Ammon's horn (tissue), 1 donor: ENCODE measurements around the gene ARHGAP22.
"Not testable (repeated sequence)": the region's sequence is repeated elsewhere in the genome, so short reads cannot be mapped to it uniquely, and the experiment has no call there.

Experiments used
- DNase-seq: peaks from one replicate; pipeline ENCODE4 v3.0.0-alpha.2; 2016; ENCODE audit warnings: low spot score

Gene ARHGAP22

DNA sequence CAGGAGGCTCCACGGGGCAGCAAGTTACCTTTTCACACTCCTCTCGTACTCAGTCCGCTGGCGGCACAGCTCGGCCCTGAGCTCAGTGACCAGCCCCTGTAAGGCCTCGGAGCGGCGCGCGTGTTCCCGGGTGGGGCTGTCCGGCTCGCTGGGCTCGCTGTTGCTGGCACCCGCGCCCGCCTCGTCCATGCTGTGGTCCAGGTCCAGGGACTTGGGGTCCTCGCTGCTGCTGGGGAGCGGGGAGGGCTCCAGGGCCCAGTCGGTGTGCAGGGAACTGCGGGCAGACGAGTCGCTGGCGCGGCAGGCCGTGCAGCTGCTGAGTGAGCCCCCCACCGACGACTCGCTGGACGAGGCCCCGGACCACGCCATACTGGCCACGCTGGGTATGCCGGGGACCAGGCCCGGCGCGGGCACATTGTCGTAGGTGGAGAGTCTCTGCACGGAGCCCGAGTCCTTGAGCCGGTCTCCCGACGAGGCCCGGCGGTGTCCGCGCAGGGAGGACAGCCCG is 154.6 kb downstream of the ARHGAP22 start:
- no peak for DNase-seq

DNA sequence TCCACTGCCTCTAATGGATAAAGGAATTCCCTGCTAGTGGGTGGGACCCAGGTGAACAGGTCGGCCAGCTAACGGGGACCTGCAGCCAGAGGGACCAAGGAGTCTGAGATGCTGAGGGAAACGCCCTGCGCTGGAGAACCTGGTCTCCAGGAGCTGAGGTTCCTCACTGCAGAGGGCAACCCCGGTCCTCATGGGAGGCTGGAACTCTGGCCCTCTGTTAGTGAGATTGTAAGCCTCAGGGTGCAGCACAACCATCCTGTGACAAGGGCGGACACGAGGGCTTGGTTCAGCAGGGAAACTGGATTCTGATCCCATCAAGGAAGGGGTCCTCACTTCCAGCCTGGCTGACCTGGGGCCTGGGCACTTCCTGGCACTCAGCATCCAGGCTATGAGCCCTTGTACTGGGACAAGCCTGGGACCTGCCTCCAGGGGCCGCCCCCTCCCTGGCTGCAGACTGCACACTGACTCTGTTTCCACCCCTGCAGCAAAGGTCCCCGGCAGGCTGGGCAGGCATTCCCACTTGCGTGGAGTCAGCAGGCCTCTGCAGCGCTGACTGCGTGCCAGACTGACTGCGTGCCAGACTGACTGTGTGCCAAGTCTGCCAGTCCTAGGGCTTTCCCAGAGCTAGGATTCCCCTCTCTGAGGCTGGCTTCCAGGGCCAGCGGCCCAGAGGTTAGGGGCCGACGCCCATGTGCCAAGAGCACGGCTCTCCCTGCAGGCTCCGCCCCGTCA is 155.2 kb downstream of the ARHGAP22 start:
- peak; percentile 63 for DNase-seq

DNA sequence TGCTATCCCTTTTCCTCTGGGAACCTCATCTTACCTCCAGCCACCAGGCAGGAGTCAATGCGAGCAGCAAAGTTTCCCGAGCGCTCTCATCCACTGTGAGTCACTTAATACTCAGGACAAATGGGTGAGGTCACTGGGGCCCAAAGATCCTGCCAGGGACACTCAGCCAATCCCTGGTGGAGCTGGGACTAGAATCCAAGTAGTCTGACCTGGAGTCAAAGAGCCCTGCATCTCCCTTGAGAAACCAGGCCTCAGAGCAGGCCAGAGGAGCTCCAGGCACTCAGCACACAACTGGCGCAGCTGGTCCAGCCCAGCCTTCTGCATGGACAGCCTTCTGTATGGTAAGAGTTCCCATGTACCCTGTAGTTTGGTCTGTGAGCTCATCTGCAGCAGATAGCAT is 156.1 kb downstream of the ARHGAP22 start:
- DNase-seq = peak; percentile 0

DNA sequence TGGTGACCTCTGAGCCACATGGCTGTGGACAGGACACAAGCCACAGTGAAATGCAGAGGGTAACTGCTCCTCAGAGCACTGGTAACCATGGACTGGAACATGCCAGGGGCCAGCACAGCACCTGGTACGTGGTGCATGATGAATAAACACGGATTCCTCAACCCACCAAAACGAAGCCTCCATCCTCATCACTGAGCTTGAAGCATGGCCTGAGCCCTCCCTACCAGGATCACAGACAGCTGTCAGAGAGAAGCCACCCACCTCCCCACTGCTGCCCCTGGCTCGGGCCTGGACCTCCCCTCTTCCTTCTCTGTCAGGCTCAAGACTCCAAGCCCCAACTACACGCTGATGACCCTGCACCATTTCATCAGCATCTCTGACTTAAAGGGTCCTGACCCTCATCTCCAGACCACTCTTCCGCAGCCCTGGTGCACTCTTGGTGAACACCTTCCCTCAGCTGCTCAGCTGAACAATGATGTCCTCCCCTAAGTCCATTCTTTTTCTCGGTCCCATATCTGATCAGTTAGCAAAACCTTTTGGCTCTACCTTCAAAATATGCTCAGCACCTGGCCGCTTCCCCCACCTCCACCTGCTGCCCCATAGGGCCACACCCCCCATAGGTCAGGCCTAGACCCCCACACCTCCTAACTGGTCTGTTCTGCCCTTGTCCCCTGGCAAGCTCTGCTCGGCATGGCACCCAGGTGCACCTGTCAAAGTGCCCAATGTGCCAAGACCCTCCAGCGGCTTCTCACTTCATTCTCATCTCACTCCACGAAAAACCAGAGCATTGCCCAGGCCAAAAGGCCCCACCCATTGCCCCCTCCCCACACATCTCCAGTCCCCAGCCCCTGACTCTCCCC is 157.3 kb downstream of the ARHGAP22 start:
- peak; percentile 2 for DNase-seq

DNA sequence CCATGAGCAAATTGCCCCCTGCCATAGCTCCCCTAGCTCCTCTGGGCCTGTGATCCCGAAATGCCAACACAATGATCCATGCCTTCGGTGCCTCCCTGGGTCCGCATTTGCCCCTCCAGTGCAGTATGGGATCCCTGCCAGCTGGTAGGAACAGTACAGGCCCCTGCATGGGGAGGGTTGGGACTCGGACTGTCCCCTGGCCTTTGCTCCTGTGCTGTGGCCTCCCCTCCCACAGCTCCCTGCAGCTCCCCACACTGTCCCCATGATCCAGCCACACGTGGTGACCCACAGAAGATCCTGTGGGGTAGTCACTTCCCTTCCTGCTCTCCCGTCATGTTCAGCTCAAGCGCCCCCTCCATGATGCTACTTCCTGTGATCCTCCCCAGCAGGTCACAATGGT is 158.1 kb downstream of the ARHGAP22 start:
- DNase-seq = no peak

DNA sequence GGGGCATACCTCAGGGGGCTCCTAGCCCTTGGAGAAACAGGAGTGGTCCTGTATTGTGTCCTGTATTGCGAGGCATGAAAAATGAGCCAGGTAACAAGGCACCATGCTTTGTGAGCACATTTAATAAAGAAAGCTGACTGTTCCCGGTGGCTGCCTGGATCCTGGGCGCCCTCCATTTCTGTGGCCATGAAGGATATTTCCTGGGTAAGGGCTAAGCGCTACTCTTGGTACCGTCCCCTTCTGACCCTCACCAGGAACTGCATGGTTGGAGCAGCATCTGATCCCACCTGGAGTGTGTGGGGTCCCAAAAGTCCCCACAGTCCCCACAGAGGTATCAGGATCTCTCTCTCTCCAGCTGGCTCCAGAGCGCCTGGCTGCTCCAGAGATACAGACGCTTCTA is 158.9 kb downstream of the ARHGAP22 start:
- peak; percentile 0 for DNase-seq

DNA sequence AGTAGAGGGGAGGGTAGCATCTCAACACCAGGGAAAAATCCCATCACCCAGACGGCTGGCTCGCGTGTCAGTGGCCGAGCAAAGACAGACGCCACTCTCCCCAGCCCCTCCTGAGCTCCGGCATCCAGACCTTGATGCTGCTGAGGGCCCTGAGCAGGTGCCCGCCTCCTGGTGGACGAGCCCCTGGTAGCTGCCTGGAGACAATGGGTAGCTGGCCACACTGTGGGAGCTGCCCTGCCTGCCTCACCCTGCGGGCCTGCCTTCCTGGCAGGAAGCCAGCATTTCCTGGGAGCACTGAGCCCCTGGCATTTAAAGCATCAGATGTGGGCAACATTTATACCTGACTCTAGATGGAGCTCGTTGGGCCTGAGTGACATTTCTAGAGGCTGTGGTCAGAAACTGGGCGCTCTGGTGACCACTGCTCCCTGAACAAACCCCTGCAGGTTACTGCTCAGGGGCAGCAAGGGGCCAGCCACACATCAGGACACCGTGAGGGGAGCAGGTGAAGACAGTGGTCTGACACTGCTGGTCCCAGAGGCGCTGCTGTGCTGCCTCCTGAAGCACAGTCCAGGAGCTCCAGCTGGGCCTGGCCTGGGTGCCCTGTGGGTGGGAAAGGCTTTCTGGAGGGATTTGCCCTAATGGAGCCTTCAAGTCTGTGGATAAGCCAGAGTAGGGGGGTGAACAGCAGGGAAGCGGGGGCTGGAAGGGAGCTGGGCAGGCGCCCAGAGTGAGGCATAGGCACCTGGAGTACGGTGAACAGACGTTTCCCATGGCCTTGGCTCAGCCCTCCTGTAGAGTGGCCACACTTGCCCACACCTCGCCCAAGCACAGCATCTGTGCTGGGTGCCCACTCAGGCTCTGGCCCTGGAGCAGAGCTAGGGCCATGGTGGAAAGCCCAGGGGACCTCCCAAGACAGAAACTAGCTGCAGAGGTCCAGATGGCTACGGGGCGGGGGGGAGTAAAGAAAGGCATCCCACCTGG is 159.7 kb downstream of the ARHGAP22 start:
- no peak for DNase-seq

DNA sequence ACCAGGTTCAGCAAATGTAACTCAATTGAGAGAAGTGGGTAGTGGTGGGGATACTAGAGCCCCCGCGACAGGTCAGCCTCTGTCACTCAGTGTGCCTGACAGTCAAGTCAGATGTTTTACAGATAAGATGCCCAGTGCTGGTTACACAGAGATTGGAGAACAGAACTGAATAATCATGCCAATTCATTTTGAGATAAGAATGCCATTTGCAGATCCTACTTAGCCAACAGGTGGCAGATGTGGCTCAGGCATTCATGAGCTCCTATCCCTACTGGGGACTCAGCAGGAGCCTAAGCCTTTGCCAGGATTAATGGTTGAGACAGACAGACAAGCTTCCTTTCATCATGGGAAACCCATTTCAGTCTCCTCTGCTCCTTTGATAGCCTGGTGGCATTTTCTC is 160.6 kb downstream of the ARHGAP22 start:
- DNase-seq = no peak

DNA sequence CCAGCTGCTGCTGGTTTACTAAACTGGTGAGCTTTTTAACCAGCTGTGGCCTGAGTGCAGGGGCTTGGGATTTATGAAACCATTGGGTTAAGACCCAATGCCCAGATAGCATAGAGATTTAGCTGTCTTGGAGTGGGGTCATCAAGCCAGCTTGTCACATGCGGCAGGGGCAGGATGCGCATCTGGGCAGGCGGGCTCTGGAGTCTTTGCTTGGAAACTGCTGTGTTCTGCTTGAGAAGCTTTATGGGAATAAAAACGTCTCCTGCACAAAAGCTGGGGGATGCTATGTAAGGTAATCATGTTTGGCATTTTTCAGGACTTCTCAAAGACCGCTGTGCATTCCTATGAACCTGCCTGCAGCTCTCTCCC is 162.1 kb downstream of the ARHGAP22 start:
- no peak for DNase-seq

DNA sequence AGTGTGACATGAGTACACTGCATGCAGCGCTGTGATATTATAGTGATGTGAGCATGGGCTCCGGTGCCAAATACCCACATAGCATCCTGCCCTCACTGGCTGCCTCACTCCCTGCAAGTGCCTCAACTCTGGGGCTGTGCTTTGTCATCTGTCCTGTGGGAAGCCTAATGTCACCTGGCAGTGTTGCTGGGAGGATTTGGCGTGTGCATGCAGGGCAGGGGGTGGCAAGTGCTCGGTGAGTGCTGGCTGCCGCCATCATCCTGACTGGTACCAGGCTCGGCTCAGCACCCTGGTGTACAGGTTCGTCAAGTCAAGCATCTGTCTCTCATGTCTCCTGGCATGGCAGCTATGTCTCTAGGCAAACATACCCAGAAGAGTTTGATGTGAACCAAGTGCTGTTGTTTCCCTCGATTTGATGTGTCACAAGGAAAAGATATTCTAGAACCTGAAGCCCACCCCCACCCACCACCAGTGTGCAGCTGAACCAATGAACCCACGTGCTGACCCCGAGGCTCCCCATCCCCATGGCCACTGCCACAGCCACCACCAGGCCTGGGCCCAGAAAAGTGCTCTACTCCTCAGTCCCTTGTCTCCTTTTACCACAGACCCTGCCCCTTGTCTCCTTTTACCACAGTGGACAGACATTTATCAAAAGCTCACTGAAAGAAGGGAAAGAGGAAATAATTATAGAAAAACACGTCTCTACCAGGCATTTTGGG is 162.6 kb downstream of the ARHGAP22 start:
- DNase-seq = no peak

DNA sequence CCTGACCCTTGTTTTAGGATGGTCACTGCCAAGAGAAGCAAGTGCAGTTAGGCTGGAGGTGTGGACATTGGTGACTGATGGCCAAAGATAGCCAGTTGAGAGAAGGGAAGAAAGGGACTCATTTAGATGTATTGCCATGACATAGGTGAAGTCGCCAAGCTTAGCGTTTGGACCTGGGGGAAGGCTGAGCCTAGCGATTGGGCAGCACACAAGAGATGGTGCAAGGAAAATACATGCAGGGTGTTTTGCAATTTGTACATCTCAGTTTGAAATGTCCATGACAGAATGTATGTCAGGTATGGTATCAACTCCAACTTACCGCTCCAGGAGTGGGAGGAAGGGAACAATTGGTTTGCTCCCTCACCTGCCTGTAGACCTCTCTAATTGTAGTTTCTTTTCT is 164.1 kb downstream of the ARHGAP22 start:
- no peak for DNase-seq

DNA sequence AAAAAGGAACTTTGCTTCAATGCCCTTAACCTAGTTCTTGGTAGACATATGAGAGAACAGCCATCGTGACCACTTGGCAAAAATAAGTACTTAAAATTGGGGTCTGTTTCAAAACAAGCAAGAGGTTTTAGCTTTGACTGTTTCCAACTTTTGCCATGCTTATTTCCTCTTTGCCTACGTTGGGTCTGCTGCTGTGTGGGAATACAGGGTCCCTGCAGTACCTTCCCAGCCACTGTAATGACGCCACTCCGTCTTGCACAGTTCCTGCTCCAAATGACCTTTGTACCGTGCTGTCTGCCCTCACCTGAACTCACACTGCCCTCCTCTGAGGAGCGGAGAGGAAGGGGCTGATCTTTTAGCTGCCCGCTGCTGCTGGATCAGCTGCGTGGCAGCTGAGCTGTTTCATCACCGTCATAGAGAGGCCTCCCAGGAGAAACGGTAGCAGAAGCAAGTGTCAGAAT is 165.3 kb downstream of the ARHGAP22 start:
- DNase-seq = no peak

DNA sequence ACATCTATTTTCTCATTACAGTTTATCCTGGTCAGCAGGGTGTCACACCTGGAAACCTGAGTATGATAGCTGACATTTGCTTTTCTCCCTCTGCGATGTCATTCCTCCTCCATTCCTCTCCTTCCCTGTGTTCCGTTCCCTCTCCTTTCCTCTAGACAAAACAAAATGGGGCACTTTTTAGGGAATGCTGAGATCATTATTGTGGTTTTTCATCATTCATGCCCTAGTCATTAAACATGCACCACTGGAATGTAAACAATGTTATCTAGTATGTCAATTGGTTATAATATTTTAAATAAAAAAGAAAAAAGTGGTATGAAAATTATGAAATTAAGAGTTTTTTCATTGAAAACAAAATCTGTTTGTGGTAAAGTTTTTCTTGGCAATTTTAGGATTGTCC is 165.8 kb downstream of the ARHGAP22 start:
- no peak for DNase-seq

DNA sequence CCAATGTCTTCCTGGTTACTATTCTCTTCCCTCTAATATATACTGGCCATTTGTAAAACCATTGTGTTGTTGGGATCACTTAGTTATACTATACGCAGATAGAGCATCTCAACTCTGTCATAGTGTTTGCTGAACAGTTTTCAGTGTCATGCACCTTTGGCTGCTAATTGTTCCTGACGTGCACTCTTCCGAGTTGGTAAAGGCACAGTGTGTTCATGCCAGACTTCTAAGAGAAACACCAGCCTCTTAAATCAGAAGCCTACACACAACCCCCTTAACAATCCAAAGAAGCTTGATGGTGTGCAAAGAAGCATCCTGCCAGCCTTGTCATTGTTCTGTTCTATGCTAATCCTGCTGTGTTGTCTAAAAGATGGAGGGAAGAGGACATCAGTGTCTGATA is 167.3 kb downstream of the ARHGAP22 start:
- DNase-seq = no peak

DNA sequence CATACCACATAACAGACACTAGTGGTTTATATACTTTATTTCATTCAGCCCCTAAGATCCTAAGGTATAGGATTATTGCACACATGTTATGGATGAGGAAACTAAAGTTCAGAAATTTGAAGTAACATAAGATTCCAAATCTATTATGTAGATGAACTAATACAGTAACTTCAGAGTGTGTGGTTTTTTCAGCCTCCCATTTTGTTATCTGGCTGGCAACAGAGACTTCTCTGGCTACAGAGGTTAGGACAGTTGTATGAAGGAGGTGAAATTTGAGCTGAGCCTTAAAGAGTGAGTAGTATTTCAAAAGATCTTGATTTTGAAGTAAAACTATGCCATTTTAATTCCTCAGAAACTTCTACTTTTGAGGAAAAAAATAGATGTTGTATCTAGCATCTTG is 173.0 kb downstream of the ARHGAP22 start:
- no peak for DNase-seq

DNA sequence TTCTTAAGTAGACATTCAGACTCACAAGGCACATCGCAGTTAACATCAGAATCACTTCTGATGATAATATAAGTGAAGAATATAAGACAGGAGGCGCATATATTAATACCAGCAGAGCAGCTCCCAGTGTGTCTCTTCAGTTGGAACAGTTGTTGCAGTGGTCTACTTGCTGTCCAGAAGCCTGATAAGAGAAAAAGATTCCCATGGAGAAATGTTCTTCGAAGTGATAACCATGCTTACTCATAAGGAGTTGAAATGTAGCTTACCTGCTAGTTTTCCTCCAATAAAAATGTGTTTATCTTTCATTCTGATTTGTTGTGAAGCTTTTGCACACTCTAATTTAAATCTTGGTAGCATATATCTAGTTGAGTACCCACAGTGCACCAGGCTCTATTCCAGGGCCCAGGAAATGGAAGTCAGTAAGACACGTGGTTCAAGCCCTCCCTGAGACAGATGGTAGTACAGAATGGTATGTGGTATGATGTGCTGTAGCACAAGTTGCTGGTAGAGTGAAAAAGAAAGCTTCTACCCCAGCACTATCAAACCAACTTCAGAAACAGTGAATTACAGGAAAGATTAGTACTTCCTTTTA is 174.4 kb downstream of the ARHGAP22 start:
- DNase-seq = no peak

DNA sequence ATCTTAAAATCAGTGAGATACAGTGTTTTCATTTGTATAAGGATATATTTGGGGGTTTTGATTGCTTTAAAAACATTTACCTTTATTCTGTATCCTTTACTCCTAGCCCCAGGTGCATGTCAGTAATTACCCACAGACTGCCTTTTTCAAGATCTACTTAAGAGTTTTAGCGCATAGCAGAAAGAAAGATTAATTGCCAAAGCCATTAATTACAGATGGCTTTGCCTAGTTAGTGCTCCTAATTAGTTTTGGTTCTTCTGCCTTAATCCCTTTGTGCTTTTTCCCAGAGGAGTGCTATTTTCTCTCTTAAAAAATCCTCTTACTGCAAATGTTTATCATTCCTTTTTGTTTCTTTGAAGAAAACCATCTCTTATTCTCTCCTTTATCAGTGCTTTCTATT is 175.6 kb downstream of the ARHGAP22 start:
- no peak for DNase-seq

DNA sequence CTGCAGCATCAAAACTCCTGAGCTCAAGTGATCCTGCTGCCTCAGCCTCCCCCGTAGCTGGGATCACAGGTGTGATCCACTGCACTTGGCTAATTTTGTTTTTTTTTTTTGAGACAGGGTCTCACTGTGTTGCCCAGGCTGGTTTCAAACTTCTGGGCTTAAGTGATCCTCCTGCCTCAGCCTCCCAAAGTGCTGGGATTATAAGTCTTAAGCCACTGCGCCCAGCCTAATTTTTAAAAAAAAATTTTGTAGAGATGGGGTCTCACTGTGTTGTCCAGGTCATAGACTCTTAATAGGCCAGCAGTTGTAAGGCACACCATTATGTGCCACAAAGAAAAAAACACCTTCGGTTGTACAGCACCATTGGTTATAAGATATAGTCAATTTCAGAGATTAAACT is 176.0 kb downstream of the ARHGAP22 start:
- DNase-seq = no peak

DNA sequence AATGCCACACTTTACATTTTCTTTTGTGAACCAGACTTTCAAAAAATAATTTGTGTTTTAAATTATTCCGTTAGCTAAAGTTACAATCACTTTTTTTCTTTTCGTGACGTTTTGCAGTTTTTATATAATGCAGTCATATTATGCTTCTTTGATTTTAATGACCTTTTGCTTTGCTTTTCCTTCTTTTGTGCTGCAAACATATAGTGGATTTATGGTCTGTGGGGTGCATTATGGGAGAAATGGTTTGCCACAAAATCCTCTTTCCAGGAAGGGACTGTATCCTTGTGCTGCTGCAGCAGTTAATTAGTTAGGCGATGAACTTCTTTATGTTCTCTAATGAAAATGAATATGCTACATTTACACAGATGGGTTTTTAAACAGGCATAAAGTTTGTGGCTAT is 181.0 kb downstream of the ARHGAP22 start:
- no peak for DNase-seq

DNA sequence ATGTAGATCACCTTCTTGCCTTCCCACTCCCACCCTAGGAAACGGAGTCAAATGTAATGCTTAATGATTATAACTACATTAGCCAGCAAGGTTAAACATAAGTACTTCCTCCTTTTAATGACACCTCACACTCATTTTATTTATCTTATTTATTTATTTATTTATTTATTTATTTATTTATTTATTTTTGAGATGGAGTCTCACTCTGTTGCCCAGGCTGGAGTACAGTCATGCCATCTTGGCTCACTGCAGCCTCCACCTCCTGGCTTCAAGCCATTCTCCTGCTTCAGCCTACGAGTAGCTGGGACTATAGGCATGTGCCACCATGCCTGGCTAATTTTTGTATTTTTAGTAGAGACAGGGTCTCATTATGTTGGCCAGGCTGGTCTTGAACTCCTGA is 183.0 kb downstream of the ARHGAP22 start:
- DNase-seq = not testable (repeated sequence)

DNA sequence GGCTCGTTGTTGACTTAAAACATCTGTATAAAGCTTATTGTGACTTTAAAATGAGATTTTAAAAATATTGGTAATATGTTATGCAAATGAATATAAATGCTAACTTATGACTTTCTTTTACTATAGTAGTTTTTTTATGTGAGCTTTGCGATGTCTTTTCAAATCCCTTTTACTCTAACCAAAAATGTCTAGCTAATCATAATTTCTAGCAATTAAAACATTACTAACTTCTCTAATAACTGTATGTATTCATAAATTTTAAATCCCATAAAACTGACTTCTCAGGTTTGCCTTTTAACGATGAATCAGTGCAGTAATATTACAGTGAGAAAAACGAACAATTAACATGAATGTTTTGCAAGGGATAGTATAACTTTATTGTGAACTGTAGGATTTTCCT is 185.2 kb downstream of the ARHGAP22 start:
- no peak for DNase-seq
